GM19324 (cell line): ENCODE measurements around the gene CHD2.

ENCODE experiments used
- ATAC-seq: cut with Tn5 transposase; IDR thresholded peaks from one replicate; pipeline ENCODE4 v1.9.1; 2021; ENCODE audit warnings: mild to moderate bottlenecking, moderate library complexity; ENCODE audit not compliant: unreplicated experiment, low FRiP score

Gene CHD2

GRCh38 chr15:93044301-93045190 lies 144.4 kb downstream of the CHD2 start:
- ATAC-seq = no peak

GRCh38 chr15:93045191-93045785 lies 145.2 kb downstream of the CHD2 start:
- no peak for ATAC-seq

DNA sequence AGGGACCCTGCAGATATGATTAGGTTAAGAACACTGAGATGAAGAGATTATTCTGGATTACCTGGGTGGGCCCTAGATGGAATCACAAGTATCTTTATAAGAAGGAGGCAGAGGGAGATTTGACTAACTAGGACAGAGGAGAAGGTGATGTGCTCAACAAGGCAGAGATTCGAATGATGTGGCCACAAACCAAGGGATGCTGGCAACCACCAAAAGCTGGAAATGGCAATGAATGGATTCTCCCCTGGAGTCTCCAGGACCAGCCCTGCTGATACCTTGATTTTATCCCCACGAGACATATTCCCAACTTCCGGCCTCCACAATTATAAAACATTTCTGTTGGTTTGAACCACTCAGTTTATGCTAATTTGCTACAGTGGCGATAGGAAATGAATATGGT lies 146.0 kb downstream of the CHD2 start:
- no peak for ATAC-seq

- no peak for ATAC-seq
These were observed 146.6 kb downstream of the CHD2 start for GRCh38 chr15:93046721-93047120.

DNA sequence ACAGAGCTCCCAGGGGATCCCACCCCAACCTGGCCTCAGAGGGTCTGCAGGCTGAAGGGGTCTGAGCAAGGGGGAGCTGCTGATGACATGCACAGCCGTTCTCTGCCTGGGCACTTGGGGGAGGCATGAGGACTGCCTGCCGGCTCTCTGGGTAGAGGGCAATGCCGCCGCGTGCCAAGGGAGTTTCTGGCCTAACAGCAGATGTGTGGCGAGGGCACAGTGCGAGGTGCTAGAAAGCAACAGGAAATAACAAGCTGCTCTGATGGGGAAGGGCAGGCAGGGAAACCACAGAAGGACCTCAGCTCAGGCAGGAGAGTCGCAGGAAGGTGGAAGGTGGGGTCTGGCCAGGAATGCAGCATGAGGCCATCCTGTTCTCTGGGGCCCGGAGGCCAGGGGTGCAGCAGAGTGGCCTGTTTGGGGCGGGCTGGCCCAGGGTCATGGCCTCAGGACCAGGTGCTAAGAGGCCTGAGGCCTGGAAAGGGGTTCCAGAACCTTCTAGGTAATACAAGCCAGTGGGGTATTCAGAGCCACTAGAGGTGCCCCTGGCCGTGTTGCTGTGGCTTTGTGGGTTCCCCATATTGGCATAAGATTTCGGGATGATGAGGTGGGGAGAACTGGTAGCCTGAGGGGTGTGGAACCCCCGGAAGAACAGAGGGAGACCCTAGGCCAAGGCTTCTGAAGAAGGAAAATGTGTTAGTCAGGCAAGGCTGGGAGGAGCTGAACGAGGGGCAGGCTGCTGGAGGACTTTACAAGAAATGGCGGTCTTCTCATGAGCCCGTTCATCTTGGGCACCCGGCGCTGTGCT lies 147.7 kb downstream of the CHD2 start:
- no peak for ATAC-seq

DNA sequence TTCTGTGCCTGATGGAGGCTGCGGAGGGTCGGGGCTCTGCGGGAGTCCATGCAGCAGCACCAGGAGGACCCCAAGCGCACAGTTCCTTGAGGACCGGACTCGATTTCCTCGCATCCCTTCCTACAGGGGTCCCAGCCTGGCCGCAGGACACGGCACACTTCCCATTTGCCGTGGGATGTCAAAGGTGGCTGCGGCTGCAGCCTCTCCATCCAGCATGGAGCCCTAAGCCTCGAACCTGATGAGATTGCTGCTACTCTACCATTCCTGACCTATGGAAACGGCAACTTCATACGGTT lies 148.2 kb downstream of the CHD2 start:
- ATAC-seq = no peak

DNA sequence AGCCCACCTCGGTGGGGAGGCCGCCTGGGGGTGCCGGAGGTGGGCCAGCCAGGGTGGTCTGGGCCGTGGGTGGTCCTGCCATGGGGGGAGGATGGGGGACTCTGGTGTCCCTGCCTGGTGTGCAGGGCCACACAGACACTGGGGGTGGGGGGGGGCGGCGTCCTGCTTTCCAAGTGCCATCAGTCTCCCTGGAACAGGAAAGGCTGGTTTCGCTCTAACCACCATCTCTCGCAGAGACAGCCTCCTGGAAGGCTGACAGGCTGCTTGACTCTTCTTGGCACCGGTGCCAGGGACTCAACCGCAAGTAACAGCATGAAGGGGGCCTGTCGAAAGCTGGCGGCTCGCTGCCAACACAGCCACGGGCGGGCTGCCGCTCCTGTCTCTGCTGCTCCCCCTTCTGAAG lies 148.6 kb downstream of the CHD2 start:
- no peak for ATAC-seq

DNA sequence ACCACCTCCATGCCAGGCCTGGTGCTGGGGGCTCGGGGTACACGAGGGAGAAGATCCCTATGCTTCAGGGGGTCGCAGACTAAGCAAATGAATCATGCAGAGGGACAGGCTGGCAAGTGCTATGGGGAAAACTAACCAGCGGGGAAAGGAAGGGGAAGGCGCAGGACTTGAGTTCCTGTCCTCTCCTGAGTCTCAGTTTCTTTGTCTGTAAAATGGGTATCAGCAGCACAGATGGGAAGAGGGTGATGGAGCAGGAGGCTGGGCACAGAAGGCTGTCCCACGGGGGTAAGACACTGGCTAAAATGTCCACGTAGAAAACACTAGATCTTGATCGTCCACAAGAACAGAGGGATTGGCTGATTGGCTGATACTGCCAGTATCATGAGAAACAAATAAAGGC lies 149.1 kb downstream of the CHD2 start:
- ATAC-seq = no peak

- no peak for ATAC-seq
These were observed 149.9 kb downstream of the CHD2 start for GRCh38 chr15:93049914-93050578.

DNA sequence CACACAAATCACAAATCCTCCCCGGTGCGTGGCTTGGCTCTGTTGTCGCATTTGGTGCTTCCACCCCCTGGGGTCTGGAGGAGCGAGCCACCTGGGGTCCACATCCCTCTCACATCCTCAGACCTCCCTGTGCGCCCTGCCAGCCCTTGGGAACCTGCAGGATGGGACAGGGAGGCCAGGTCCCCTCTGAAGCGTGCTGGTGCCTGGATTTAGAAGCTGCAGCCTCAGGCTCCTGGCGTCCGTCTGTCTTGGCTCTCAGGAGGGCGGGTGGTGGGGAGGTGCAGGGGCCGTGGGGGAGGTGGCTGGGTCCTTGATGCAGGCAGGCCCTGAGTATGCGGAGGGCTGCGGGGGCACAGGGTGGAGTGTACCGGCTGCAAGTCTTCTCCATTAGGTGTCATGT lies 150.5 kb downstream of the CHD2 start:
- no peak for ATAC-seq

GRCh38 chr15:93051236-93052089 lies 151.3 kb downstream of the CHD2 start:
- ATAC-seq = no peak

- no peak for ATAC-seq
These were observed 152.2 kb downstream of the CHD2 start for GRCh38 chr15:93052090-93052879.

GRCh38 chr15:93055211-93055610 lies 155.1 kb downstream of the CHD2 start:
- no peak for ATAC-seq

GRCh38 chr15:93056836-93057235 lies 156.7 kb downstream of the CHD2 start:
- ATAC-seq = no peak

- no peak for ATAC-seq
These were observed 157.5 kb downstream of the CHD2 start for GRCh38 chr15:93057618-93058017.

- no peak for ATAC-seq
These were observed 158.0 kb downstream of the CHD2 start for GRCh38 chr15:93058128-93058527.

- ATAC-seq = no peak
These were observed 158.8 kb downstream of the CHD2 start for GRCh38 chr15:93058904-93059427.

- no peak for ATAC-seq
These were observed 159.3 kb downstream of the CHD2 start for GRCh38 chr15:93059442-93059841.
